Upper lobe of left lung (tissue), 4 donors: ENCODE results near the gene FLYWCH1.

ENCODE experiments used
- POLR2A ChIP-seq, 4 donors: fragments of 450-650 bp; IDR thresholded peaks; one replicate each; pipeline ENCODE4 v1.5.1; 2016 to 2017; ENCODE audit warnings: antibody characterized with exemption in 4 of 4, mild to moderate bottlenecking in 2 of 4
- TF ChIP-seq, protein P1 (sequence below), 6 experiments: fragments of 450-650 bp in 4 of 6; fragments of 200-600 bp in 2 of 6; sonication (generic) in 2 of 6; IDR thresholded peaks; one replicate each; pipeline ENCODE4 v1.5.1; 2016 to 2019; ENCODE audit warnings: antibody characterized with exemption in 6 of 6

DNA sequence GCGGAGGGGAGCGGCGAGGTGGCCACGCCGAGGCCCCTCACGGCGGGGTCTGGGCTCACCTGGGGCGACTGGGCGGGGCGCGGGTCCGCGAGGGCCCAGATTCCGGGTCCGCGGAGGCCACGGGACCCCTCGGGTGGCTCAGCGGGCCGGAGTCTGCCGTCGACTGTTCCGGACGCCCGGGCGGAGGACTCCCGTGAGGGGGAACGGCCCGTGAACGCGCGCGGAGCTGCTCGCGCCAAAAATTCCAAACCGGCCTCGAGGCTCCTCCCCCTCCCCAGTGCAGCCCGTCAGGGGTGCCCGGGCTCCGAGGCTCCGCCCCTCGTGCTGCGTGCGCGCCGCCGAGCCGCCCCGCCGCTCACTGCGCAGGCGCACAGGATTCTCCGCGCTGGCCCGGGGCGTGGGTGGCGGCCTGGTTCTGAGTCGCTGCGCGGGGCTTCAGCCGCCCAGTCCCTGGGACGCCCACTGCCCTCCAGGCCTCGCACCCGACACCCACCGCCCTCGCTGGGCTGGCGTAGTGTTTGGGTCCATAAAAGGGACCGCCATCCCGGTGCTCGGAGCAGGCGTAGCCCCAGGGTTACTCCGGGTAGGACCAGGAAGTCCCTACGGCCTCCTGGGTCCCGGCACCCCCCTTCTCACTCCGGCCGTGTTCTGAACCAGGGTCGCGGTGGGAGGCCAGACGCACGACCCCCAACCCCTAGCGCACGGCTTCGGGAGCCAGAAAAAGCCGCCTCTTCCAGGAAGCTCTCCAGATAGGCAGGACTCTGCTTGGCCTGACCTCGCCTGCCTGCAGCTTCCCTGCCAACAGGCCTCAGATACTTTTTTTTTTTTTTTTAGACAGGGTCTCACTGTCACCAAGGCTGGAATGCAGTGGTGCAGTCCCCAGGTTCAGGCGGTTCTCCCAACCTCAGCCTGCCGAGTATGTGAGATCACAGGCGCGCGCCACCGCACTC is 68.8 kb downstream of the FLYWCH1 start, which contains the start of gene PKMYT1:
- TF ChIP-seq, protein P1, sequence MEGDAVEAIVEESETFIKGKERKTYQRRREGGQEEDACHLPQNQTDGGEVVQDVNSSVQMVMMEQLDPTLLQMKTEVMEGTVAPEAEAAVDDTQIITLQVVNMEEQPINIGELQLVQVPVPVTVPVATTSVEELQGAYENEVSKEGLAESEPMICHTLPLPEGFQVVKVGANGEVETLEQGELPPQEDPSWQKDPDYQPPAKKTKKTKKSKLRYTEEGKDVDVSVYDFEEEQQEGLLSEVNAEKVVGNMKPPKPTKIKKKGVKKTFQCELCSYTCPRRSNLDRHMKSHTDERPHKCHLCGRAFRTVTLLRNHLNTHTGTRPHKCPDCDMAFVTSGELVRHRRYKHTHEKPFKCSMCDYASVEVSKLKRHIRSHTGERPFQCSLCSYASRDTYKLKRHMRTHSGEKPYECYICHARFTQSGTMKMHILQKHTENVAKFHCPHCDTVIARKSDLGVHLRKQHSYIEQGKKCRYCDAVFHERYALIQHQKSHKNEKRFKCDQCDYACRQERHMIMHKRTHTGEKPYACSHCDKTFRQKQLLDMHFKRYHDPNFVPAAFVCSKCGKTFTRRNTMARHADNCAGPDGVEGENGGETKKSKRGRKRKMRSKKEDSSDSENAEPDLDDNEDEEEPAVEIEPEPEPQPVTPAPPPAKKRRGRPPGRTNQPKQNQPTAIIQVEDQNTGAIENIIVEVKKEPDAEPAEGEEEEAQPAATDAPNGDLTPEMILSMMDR (IDR thresholded peaks at IDR 0.05): peak in 1 of 6 experiments; percentile 34
- peak; percentile 56 to 99 (median 88) for TF ChIP-seq POLR2A (IDR thresholded peaks at IDR 0.05)
